ENCODE data around the gene ATP13A3. TPM values are rescaled to one million over a fixed set of nuclear protein-coding genes. Genes with fewer than 3 reads are reported as not detected.

The ATP13A3 gene
- total and polyA plus RNA-seq, 12 donors: 17.6 to 111 (median 63.3) TPM

- no peaks in the 10 kb centered on the region for H3K36me3 ChIP-seq (replicated peaks in 1 of 2)
- WGBS, 4 donors: 3 to 14% (median 9%) methylated on average over 17 to 21 of the region's 21 CpGs
- peak; percentile 40 to 81 (median 72) for DNase-seq
- H3K4me3 ChIP-seq: no peak within 1 kb of the TSS
- H3K27ac ChIP-seq: no peak within 1 kb of the TSS
- intact Hi-C loops (cut with DNase I): no loop called here
- H3K4me1 ChIP-seq (replicated peaks in 1 of 2): no peaks in the 10 kb centered on the region
- TF ChIP-seq POLR2A (IDR thresholded peaks at IDR 0.05): no peak
- TF ChIP-seq, protein P1, sequence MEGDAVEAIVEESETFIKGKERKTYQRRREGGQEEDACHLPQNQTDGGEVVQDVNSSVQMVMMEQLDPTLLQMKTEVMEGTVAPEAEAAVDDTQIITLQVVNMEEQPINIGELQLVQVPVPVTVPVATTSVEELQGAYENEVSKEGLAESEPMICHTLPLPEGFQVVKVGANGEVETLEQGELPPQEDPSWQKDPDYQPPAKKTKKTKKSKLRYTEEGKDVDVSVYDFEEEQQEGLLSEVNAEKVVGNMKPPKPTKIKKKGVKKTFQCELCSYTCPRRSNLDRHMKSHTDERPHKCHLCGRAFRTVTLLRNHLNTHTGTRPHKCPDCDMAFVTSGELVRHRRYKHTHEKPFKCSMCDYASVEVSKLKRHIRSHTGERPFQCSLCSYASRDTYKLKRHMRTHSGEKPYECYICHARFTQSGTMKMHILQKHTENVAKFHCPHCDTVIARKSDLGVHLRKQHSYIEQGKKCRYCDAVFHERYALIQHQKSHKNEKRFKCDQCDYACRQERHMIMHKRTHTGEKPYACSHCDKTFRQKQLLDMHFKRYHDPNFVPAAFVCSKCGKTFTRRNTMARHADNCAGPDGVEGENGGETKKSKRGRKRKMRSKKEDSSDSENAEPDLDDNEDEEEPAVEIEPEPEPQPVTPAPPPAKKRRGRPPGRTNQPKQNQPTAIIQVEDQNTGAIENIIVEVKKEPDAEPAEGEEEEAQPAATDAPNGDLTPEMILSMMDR (IDR thresholded peaks at IDR 0.05): no peak
- no peaks in the 10 kb centered on the region for H3K9me3 ChIP-seq (replicated peaks in 1 of 3)
- peaks cover 7% of the 10 kb centered on the region for H3K27me3 ChIP-seq
These were observed 117.1 kb downstream of the ATP13A3 start, which contains the start of gene LRRC15 for GRCh38 chr3:194369522-194370279. TSS of gene LRRC15 (minus strand) at chr3:194369743. CDS start at chr3:194361043, 8,700 bp downstream.

GRCh38 chr3:194368918-194369317, 117.9 kb downstream of the ATP13A3 start:
- no peaks in the 10 kb centered on the region for H3K4me1 ChIP-seq (replicated peaks in 1 of 2)
- no peaks in the 10 kb centered on the region for H3K9me3 ChIP-seq (replicated peaks in 1 of 3)
- H3K27me3 ChIP-seq: peaks cover 7% of the 10 kb centered on the region
- intact Hi-C loops (cut with DNase I): no loop called here
- H3K4me3 ChIP-seq: no peak overlapping the region
- H3K27ac ChIP-seq: no peak overlapping the region
- no peak for TF ChIP-seq POLR2A (IDR thresholded peaks at IDR 0.05)
- TF ChIP-seq, protein P1 (IDR thresholded peaks at IDR 0.05): no peak
- WGBS, 4 donors: 71 to 87% (median 79%) methylated on average over 4 to 6 of the region's 6 CpGs
- DNase-seq: no peak
- H3K36me3 ChIP-seq (replicated peaks in 1 of 2): no peaks in the 10 kb centered on the region

DNA sequence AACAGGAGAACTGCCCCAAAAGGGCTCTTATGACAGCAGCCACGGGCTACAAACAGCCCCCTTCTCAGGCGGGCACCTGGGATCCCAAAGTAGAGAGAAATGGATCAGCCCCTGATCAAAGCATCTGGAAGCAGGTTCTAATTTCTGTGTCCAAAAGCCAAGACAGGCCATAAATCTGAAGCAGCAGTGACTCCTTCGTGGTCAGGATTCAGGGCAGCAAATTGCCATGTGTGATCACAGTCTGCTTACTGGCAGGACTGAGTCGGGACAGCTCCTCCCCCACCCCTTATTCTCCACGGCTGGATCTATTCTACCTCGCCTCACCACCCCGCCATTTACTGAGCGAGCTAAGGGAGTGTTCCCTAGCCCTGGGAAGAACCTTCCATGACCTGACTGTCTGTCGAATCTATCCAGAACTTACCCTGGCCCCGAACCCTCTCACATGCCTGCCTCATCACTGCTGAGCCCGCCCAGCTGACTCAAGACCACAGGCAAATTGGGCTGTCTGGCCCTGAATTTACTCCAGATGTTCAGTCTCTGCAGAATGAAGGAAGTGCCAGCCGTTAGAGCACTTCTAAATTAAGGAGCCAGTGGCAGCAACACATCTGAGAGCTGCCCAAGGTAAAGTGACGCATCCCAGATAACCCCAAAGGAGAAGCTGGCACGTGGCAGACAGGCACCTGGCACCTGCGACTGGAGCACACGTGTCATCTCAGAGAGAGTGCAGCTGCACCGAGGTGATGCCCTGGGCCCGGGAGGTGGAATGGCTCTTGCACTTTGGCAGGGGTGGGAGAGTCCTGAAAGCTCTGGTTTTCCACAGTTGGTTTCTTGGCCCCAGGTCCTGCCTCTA, 118.6 kb downstream of the ATP13A3 start:
- DNase-seq: peak in 1 of 7 donors; percentile 15
- no peak overlapping the region for H3K4me3 ChIP-seq
- TF ChIP-seq, protein P1 (IDR thresholded peaks at IDR 0.05): no peak
- TF ChIP-seq POLR2A (IDR thresholded peaks at IDR 0.05): no peak
- H3K27ac ChIP-seq: no peak overlapping the region
- WGBS, 4 donors: 61 to 77% (median 65%) methylated on average over 11 to 18 of the region's 18 CpGs
- H3K9me3 ChIP-seq (replicated peaks in 1 of 3): no peaks in the 10 kb centered on the region
- H3K27me3 ChIP-seq: peaks cover 7% of the 10 kb centered on the region
- H3K4me1 ChIP-seq (replicated peaks in 1 of 2): no peaks in the 10 kb centered on the region
- no peaks in the 10 kb centered on the region for H3K36me3 ChIP-seq (replicated peaks in 1 of 2)
- intact Hi-C loops (cut with DNase I): no loop called here

DNA sequence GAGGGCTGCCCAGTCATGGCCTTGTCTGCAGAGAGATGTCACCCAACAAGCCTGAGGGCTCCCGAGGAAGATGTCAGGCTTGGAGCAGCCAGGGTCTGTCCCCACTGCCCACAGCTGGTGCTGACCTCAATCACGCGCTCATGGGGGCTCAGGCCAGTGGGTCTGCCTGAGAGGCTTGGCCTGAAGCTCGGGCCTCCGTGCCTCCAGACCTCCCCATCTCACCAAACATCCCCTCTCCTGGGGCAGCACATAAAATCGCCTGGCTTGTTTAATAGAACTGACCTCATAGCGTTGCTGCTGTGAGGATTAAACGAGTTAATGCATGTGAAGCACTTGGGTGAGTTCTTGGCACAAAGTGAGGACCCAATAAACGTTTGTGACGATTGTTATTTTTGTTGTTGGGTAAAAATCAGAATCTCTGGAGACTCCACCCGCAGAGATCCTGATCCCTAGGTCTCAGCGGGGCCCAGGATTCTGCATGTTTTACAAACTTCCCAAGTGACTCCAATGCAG, 120.8 kb downstream of the ATP13A3 start:
- Histone ChIP-seq H3K36me3 (replicated peaks in 1 of 2) (no peaks in the 10 kb centered on the region), H3K4me3 (no peak overlapping the region), H3K27ac (no peak overlapping the region), H3K27me3 (peaks cover 7% of the 10 kb centered on the region), H3K4me1 (replicated peaks in 1 of 2) (no peaks in the 10 kb centered on the region), H3K9me3 (replicated peaks in 1 of 3) (no peaks in the 10 kb centered on the region)
- DNase-seq: no peak
- no peak for TF ChIP-seq POLR2A (IDR thresholded peaks at IDR 0.05)
- TF ChIP-seq, protein P1 (IDR thresholded peaks at IDR 0.05): no peak
- intact Hi-C loops (cut with DNase I): no loop called here
- 83 to 89% (median 86%) methylated on average over 9 to 12 of the region's 12 CpGs for WGBS, 4 donors
